PFSK-1 (cell line): ENCODE data around the gene NRIP1.

Experiments
- FOXP2 ChIP-seq: optimal IDR thresholded peaks from 2 replicates; pipeline ENCODE3; 2011; ENCODE audit warnings: borderline replicate concordance, control low read depth, inconsistent platforms; ENCODE audit not compliant: insufficient read depth; ENCODE audit errors: extremely low read length, extremely low read depth
- POLR2AphosphoS5 ChIP-seq: IDR thresholded peaks from 2 replicates; pipeline ENCODE4 v1.6.1; 2012; ENCODE audit warnings: low read depth, mild to moderate bottlenecking, control low read depth, low read length, moderate library complexity
- SIN3A ChIP-seq: IDR thresholded peaks from 2 replicates; pipeline ENCODE4 v1.6.1; 2012; ENCODE audit warnings: mild to moderate bottlenecking, low read length, moderate library complexity, borderline replicate concordance; ENCODE audit not compliant: insufficient read depth
- TAF1 ChIP-seq: IDR thresholded peaks from 2 replicates; pipeline ENCODE4 v1.6.1; 2012; ENCODE audit warnings: low read length, control low read depth, borderline replicate concordance; ENCODE audit not compliant: insufficient read depth
- TF ChIP-seq, protein P1 (sequence below), 2 experiments: IDR thresholded peaks; 2 replicates each; pipeline versions ENCODE4 v1.6.1 to v1.8.0; 2011 to 2012; ENCODE audit warnings: low read depth in 2 of 2, low read length in 2 of 2, control low read depth in 1 of 2, inconsistent platforms in 1 of 2, mild to moderate bottlenecking in 1 of 2, moderate library complexity in 1 of 2; ENCODE audit not compliant: insufficient read depth in 1 of 2

NRIP1 gene

DNA sequence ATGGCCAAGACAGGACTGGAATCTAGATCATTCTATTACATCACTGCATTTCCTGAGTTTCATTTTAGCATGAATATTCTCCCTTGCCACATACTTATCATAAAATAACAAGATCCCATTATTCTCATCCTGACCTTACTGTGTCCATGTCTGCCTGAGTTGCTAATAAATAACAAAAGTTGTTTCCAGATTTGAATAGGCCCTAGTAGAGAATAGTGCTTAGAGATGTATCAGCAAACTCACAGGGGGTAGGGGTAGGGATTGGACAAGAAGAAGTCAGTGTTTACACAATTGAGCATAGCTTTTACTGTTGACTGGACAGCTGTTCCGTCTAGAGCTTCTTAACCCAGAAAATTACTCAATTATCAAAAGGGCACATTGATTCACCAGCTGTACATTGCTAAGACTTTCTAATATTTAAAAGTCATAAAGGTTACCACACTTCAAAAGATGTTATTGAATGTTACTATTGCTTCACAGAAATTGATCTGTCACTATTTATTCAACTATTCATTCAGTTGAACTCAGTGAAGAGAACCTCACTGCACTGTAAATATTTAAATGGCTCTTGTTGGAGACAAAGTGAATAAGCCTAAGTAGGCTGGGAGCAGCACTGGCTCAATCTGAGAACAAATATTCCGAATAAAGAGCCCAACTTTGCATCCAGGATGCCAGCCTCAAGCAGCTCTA, 121.9 kb downstream of the NRIP1 start:
- TF ChIP-seq, protein P1, sequence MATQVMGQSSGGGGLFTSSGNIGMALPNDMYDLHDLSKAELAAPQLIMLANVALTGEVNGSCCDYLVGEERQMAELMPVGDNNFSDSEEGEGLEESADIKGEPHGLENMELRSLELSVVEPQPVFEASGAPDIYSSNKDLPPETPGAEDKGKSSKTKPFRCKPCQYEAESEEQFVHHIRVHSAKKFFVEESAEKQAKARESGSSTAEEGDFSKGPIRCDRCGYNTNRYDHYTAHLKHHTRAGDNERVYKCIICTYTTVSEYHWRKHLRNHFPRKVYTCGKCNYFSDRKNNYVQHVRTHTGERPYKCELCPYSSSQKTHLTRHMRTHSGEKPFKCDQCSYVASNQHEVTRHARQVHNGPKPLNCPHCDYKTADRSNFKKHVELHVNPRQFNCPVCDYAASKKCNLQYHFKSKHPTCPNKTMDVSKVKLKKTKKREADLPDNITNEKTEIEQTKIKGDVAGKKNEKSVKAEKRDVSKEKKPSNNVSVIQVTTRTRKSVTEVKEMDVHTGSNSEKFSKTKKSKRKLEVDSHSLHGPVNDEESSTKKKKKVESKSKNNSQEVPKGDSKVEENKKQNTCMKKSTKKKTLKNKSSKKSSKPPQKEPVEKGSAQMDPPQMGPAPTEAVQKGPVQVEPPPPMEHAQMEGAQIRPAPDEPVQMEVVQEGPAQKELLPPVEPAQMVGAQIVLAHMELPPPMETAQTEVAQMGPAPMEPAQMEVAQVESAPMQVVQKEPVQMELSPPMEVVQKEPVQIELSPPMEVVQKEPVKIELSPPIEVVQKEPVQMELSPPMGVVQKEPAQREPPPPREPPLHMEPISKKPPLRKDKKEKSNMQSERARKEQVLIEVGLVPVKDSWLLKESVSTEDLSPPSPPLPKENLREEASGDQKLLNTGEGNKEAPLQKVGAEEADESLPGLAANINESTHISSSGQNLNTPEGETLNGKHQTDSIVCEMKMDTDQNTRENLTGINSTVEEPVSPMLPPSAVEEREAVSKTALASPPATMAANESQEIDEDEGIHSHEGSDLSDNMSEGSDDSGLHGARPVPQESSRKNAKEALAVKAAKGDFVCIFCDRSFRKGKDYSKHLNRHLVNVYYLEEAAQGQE (IDR thresholded peaks at IDR 0.05; ENCODE audit: insufficient read depth in 1 of 2, low read depth in 2 of 2, low read length in 2 of 2), result no peak
- TF ChIP-seq SIN3A, result no peak
- no peak for TF ChIP-seq FOXP2
- no peak for TF ChIP-seq POLR2AphosphoS5
- no peak for TF ChIP-seq TAF1

DNA sequence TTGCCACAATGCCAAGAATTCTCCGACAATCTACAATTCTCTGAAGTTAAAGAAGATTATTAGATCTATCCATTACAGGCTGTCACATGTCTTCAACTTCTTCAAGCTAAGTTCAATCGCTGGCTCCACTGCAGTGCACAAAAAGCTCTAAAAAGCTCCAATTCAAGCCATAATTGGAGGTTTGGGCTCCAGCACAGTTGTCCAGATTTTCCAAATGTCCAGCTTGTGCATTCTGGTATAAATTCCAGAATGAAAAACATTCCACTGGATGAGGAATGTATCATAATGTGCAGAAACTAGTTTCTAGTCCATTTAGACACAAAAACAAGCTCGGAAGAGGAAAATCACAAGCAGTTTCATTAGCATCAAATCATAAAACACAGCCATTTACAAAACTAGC, 138.6 kb downstream of the NRIP1 start:
- TF ChIP-seq FOXP2 (no peak), TAF1 (no peak), POLR2AphosphoS5 (no peak), SIN3A (no peak)
- TF ChIP-seq, protein P1 (IDR thresholded peaks at IDR 0.05; ENCODE audit: insufficient read depth in 1 of 2, low read depth in 2 of 2, low read length in 2 of 2), result no peak

DNA sequence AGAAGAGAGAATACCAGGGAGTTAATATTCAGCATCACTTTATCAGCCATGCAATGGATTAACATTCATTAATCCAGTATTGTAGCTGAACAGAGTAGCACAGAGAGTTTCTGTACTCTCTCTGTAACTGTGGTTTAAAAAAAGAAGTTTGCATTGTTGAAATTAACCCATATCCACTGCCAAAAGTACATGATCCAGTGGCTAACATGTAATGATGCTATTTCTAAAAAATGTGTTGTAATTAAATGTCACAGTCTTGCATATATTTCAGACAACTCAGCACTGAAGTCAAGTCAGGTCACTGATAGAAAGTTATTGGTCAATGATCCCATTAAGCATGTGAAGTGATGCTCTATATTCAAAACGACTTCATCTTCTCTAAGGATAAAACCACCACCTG, 141.3 kb downstream of the NRIP1 start:
- TF ChIP-seq, protein P1 (IDR thresholded peaks at IDR 0.05; ENCODE audit: insufficient read depth in 1 of 2, low read depth in 2 of 2, low read length in 2 of 2), result no peak
- TF ChIP-seq POLR2AphosphoS5 (no peak), FOXP2 (no peak), SIN3A (no peak), TAF1 (no peak)

DNA sequence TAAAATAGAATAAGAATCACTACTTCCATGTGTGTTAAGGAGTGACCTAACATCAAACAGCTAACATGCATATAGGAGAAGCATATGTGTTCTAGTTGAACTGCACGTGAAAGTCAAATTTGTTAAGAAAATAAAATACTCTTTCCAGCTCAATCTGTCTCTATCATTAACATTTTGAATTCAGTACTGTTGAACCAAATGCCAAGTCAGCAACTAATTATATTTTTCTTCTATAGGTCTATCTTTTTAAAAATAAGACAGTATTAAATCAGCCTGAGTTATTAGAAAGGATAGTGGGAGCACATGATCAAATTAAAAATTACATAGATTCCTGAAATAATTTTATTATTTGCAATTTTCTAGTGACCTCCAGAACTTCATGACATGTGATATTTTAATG, 141.8 kb downstream of the NRIP1 start:
- TF ChIP-seq FOXP2 (no peak), POLR2AphosphoS5 (no peak), TAF1 (no peak), SIN3A (no peak)
- TF ChIP-seq, protein P1 (IDR thresholded peaks at IDR 0.05; ENCODE audit: insufficient read depth in 1 of 2, low read depth in 2 of 2, low read length in 2 of 2), result no peak
